CD8-positive, alpha-beta memory T cell (primary cell): Measurements from ENCODE around the gene ERMN. TPM values are rescaled to one million over a fixed set of nuclear protein-coding genes. Genes with fewer than 3 reads are reported as not detected.
"Not testable (repeated sequence)": the region's sequence is repeated elsewhere in the genome, so short reads cannot be mapped to it uniquely, and the experiment has no call there.

ENCODE experiments used
- CTCF ChIA-PET: fragments of 350-600 bp; sonication (Branson Sonifier 250); formaldehyde crosslinking; loops from one replicate; lab custom pipeline; 2021; ENCODE audit warnings: antibody characterized with exemption; lab: Charles Lee
- POLR2A ChIA-PET: fragments of 350-600 bp; sonication (Branson Sonifier 250); formaldehyde crosslinking; loops from one replicate; lab custom pipeline; 2021; ENCODE audit warnings: antibody characterized with exemption; lab: Charles Lee
- DNase-seq, 5 donors: peaks; one replicate each; pipeline versions ENCODE4 v3.0.0 to v3.0.0-alpha.2; 2020 to 2022; ENCODE audit warnings: mixed read lengths in 1 of 5
- H3K27ac ChIP-seq: one replicate; pipeline ENCODE4 v1.7.0; 2013; ENCODE audit warnings: low read depth, mild to moderate bottlenecking, low read length, moderate library complexity
- H3K27me3 ChIP-seq: 2 replicates; pipeline ENCODE4 v1.7.0; 2013; ENCODE audit warnings: low read length, mild to moderate bottlenecking; ENCODE audit not compliant: insufficient read depth, poor library complexity, severe bottlenecking
- H3K36me3 ChIP-seq: 2 replicates; pipeline ENCODE4 v1.7.0; 2013; ENCODE audit warnings: mild to moderate bottlenecking, low read length, moderate library complexity; ENCODE audit not compliant: insufficient read depth
- H3K4me1 ChIP-seq: 2 replicates; pipeline ENCODE4 v1.7.0; 2013; ENCODE audit warnings: mild to moderate bottlenecking, low read length, moderate library complexity; ENCODE audit not compliant: insufficient read depth
- H3K4me3 ChIP-seq: 2 replicates; pipeline ENCODE4 v1.7.0; 2013; ENCODE audit warnings: mild to moderate bottlenecking, low read length
- H3K9me3 ChIP-seq: 2 replicates; pipeline ENCODE4 v1.7.0; 2013; ENCODE audit warnings: mild to moderate bottlenecking, low read length
- H3K27ac Mint-ChIP-seq, 8 donors: one replicate each; pipeline ENCODE4 v1.8.0; 2020 to 2021; ENCODE audit warnings: mixed read lengths in 8 of 8, mild to moderate bottlenecking in 6 of 8, inconsistent platforms in 3 of 8, moderate library complexity in 3 of 8
- H3K27me3 Mint-ChIP-seq, 2 donors: one replicate each; pipeline ENCODE4 v1.8.0; 2020 to 2021; ENCODE audit warnings: mixed read lengths in 2 of 2, mild to moderate bottlenecking in 1 of 2, moderate library complexity in 1 of 2
- H3K36me3 Mint-ChIP-seq, 3 donors: one replicate each; pipeline ENCODE4 v1.8.0; 2020 to 2021; ENCODE audit warnings: mixed read lengths in 3 of 3, inconsistent platforms in 1 of 3, mild to moderate bottlenecking in 1 of 3
- H3K4me1 Mint-ChIP-seq, 3 donors: one replicate each; pipeline ENCODE4 v1.8.0; 2020 to 2021; ENCODE audit warnings: mixed read lengths in 3 of 3, inconsistent platforms in 1 of 3, mild to moderate bottlenecking in 1 of 3
- H3K4me3 Mint-ChIP-seq, 7 donors: one replicate each; pipeline ENCODE4 v1.8.0; 2020 to 2021; ENCODE audit warnings: mixed read lengths in 7 of 7, mild to moderate bottlenecking in 6 of 7, moderate library complexity in 4 of 7, inconsistent platforms in 2 of 7
- H3K9me3 Mint-ChIP-seq, 5 donors: one replicate each; pipeline ENCODE4 v1.8.0; 2020 to 2022; ENCODE audit warnings: mixed read lengths in 5 of 5, mild to moderate bottlenecking in 3 of 5, moderate library complexity in 2 of 5, inconsistent platforms in 1 of 5
- polyA plus RNA-seq: library from polyadenylated mRNA; unstranded; fragments of 300-500 nt; fragmentation: Illumina TruSeq; gene quantifications from one replicate; pipeline ENCODE4 v1.2.3, GENCODE V29; 2021
- total RNA-seq, 2 experiments: library from RNA; stranded (reverse); gene quantifications; one replicate each; pipeline ENCODE4 v1.2.3, GENCODE V29; 2021

ERMN gene
- total and polyA plus RNA-seq, 3 experiments from 2014 or later, result 0.20 to 0.64 (median 0.42) TPM

DNA sequence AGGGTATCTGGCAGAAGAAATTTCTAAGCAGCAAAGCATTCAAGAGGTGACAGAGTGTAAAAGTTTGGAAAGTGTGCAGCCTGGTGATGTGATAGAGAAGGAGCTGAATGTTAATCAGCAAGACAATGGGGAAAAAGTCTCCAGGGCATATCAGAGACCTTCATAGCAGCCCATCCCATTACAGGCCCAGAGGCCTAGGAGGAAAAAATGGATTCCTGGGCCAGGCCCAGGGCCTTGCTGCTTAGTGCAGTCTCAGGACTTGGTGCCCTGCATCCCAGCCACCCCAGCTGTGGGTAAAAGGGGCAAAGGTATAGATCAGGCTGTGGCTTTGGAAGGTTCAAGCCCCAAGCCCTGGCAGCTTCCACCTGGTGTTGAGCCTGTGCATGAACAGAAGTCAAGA, 35.9 kb upstream of the ERMN start:
- ChIA-PET POLR2A (no interaction called here), CTCF (no interaction called here)
- H3K4me1 Mint-ChIP-seq, result peaks cover 28 to 46% (median 43%) of the 10 kb centered on the region in 3 donors

DNA sequence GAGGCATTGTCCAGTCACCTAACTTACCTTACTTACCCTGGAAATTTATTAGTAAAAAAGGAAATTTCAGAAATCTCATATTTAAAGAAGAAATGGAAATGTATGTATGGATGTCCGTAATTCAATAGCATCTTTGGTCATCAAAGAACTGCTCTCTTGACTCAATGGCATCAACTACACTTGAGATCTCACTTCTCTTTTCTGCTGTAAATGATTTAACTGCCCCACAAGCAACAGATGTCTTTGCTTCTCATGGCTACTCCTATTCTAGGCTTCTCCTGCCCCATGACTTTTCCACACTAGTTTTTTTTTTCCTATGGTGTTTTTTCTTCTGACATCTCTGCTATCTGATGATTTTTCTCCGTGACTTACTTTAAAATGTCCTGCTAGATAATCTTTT, 34.0 kb upstream of the ERMN start:
- no peak overlapping the region for H3K4me3 Mint-ChIP-seq
- peaks cover 9% of the 10 kb centered on the region for H3K9me3 ChIP-seq
- no peak overlapping the region for H3K27ac Mint-ChIP-seq
- H3K27ac ChIP-seq, result no peak overlapping the region
- no peak for DNase-seq
- H3K27me3 ChIP-seq, result no peaks in the 10 kb centered on the region
- H3K36me3 Mint-ChIP-seq, result peaks cover 10 to 30% (median 15%) of the 10 kb centered on the region in 3 donors
- H3K36me3 ChIP-seq, result no peaks in the 10 kb centered on the region
- peaks cover 7 to 15% (median 11%) of the 10 kb centered on the region in 5 donors for H3K9me3 Mint-ChIP-seq
- peaks cover 20% of the 10 kb centered on the region for H3K4me1 ChIP-seq
- ChIA-PET CTCF (interaction anchor here (1.4 kb wide), 1 partner anchor 32 kb away, joined by 4 read pairs; no protein-coding TSS in a partner anchor), POLR2A (no interaction called here)
- peaks cover 25 to 46% (median 44%) of the 10 kb centered on the region in 3 donors for H3K4me1 Mint-ChIP-seq
- peaks cover 0 to 2% of the 10 kb centered on the region in 2 donors for H3K27me3 Mint-ChIP-seq
- no peak overlapping the region for H3K4me3 ChIP-seq

More for the DNA sequence above, 35.9 kb upstream of the ERMN start:
- Mint-ChIP-seq H3K27ac (no peak overlapping the region), H3K4me3 (peak overlapping the region in 1 of 7 donors; percentile 7), H3K27me3 (peaks cover 0 to 2% of the 10 kb centered on the region in 2 donors), H3K9me3 (peaks cover 7 to 15% (median 11%) of the 10 kb centered on the region in 5 donors), H3K36me3 (peaks cover 10 to 44% (median 17%) of the 10 kb centered on the region in 3 donors)
- Histone ChIP-seq H3K27me3 (no peaks in the 10 kb centered on the region), H3K4me1 (peaks cover 25% of the 10 kb centered on the region), H3K27ac (no peak overlapping the region), H3K4me3 (no peak overlapping the region), H3K36me3 (no peaks in the 10 kb centered on the region), H3K9me3 (peaks cover 9% of the 10 kb centered on the region)
- no peak for DNase-seq

DNA sequence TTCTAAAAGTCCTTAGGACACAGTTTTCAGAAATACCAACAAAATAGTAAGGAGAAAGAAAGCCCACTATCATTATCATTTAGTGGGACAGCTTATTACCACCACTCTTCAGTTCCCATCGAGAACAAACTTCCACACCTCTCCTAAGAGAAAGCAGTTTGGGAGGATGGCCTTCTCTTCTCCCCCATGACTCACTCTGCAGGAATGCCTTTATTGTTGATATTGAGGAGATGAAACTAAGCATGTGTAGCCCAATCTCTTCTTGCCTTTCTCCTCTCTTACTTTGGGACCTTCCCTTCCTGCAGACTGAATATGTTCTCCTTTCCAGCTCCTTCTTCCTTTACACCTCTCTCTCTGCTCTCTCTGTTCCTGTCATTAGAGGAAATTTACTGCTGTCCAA, 30.0 kb upstream of the ERMN start:
- no peak for DNase-seq
- no peaks in the 10 kb centered on the region for H3K36me3 ChIP-seq
- Mint-ChIP-seq H3K9me3 (no peaks in the 10 kb centered on the region), H3K36me3 (peaks cover 0 to 12% (median 6%) of the 10 kb centered on the region in 3 donors), H3K27ac (peak overlapping the region in 3 of 8 donors; percentile 1 to 75 (median 8)), H3K4me3 (no peak overlapping the region), H3K4me1 (peaks cover 10 to 39% (median 35%) of the 10 kb centered on the region in 3 donors), H3K27me3 (no peaks in the 10 kb centered on the region)
- H3K27me3 ChIP-seq, result no peaks in the 10 kb centered on the region
- ChIA-PET POLR2A (no interaction called here), CTCF (interaction anchor here (1.3 kb wide), 1 partner anchor 10 kb away, joined by 3 read pairs; no protein-coding TSS in a partner anchor)
- H3K4me3 ChIP-seq, result no peak overlapping the region
- H3K4me1 ChIP-seq, result peaks cover 3% of the 10 kb centered on the region
- no peak overlapping the region for H3K27ac ChIP-seq
- H3K9me3 ChIP-seq, result no peaks in the 10 kb centered on the region

DNA sequence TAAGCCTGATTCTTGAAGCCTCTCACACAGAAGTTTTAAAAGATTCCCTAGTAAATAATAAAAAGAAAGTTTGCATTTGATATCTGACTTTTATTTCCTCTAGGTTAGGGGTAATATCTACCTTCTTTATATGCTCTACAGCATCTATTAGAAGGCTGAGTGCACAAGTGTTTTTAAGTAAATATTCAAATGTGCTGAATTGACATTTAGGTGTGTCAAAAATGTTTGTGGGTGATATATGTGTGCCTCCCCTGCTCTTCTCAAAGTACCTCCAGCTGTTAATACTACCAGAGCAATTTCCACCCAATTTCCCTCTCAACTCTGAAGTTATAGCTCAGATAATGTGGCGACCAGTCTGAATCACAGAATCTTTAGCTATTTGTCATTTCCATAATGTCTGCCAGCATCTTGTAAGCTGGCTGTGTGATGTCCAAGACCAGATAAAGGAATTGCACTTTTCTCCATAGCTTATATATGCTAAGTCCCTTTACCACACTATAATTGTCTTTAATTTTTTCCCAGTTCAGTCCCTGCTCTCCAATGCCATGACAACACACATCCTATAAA, 24.4 kb upstream of the ERMN start:
- POLR2A ChIA-PET, result interaction anchor here (0.6 kb wide), 1 partner anchor 88 kb away, joined by 7 read pairs; no protein-coding TSS in a partner anchor
- H3K4me1 Mint-ChIP-seq, result peaks cover 15 to 44% (median 40%) of the 10 kb centered on the region in 3 donors
- H3K4me3 Mint-ChIP-seq, result no peak overlapping the region
- peak overlapping the region in 1 of 8 donors; percentile 24 for H3K27ac Mint-ChIP-seq
- no peak for DNase-seq
- H3K36me3 ChIP-seq, result no peaks in the 10 kb centered on the region
- H3K4me3 ChIP-seq, result no peak overlapping the region
- H3K9me3 ChIP-seq, result no peaks in the 10 kb centered on the region
- H3K36me3 Mint-ChIP-seq, result peaks cover 5 to 18% (median 11%) of the 10 kb centered on the region in 3 donors
- CTCF ChIA-PET, result interaction anchor here (1.0 to 2.5 kb wide), 4 partner anchors 14 to 116 kb away, joined by 3 to 16 read pairs (median 6); no protein-coding TSS in a partner anchor
- H3K27me3 Mint-ChIP-seq, result no peaks in the 10 kb centered on the region
- no peaks in the 10 kb centered on the region for H3K4me1 ChIP-seq
- H3K27me3 ChIP-seq, result no peaks in the 10 kb centered on the region
- no peak overlapping the region for H3K27ac ChIP-seq
- peaks cover 0 to 6% (median 4%) of the 10 kb centered on the region in 5 donors for H3K9me3 Mint-ChIP-seq

GRCh38 chr2:157348291-157348921, 22.8 kb upstream of the ERMN start:
- no peaks in the 10 kb centered on the region for H3K36me3 ChIP-seq
- Mint-ChIP-seq H3K36me3 (peaks cover 17 to 34% (median 22%) of the 10 kb centered on the region in 3 donors), H3K9me3 (peaks cover 12 to 22% (median 19%) of the 10 kb centered on the region in 5 donors), H3K4me3 (no peak overlapping the region), H3K27ac (peak overlapping the region in 3 of 8 donors; percentile 2 to 42 (median 38)), H3K4me1 (peaks cover 17 to 36% (median 33%) of the 10 kb centered on the region in 3 donors), H3K27me3 (peaks cover 0 to 2% of the 10 kb centered on the region in 2 donors)
- H3K27me3 ChIP-seq, result no peaks in the 10 kb centered on the region
- no peak for DNase-seq
- no peak overlapping the region for H3K27ac ChIP-seq
- ChIA-PET CTCF (interaction anchor here (2.5 kb wide), 1 partner anchor 12 kb away, joined by 9 read pairs; no protein-coding TSS in a partner anchor), POLR2A (no interaction called here)
- H3K4me3 ChIP-seq, result no peak overlapping the region
- no peaks in the 10 kb centered on the region for H3K4me1 ChIP-seq
- no peaks in the 10 kb centered on the region for H3K9me3 ChIP-seq

GRCh38 chr2:157345647-157346389, 20.2 kb upstream of the ERMN start:
- H3K27ac Mint-ChIP-seq, result no peak overlapping the region
- Histone ChIP-seq H3K27ac (no peak overlapping the region), H3K27me3 (no peaks in the 10 kb centered on the region), H3K36me3 (no peaks in the 10 kb centered on the region), H3K4me3 (no peak overlapping the region), H3K9me3 (no peaks in the 10 kb centered on the region), H3K4me1 (no peaks in the 10 kb centered on the region)
- H3K4me1 Mint-ChIP-seq, result peaks cover 16 to 29% (median 26%) of the 10 kb centered on the region in 3 donors
- H3K36me3 Mint-ChIP-seq, result peaks cover 36 to 57% (median 40%) of the 10 kb centered on the region in 3 donors
- H3K27me3 Mint-ChIP-seq, result peaks cover 0 to 2% of the 10 kb centered on the region in 2 donors
- no peak overlapping the region for H3K4me3 Mint-ChIP-seq
- POLR2A ChIA-PET, result no interaction called here
- CTCF ChIA-PET, result interaction anchor here (0.9 to 2.7 kb wide), 4 partner anchors 10 to 58 kb away, joined by 3 to 24 read pairs (median 5); partner anchors contain the start of gene ERMN
- H3K9me3 Mint-ChIP-seq, result peaks cover 16 to 40% (median 33%) of the 10 kb centered on the region in 5 donors
- DNase-seq, result no peak

- CTCF ChIA-PET, result interaction anchor here (1.0 to 1.3 kb wide), 2 partner anchors 9 to 14 kb away, joined by 3 read pairs; no protein-coding TSS in a partner anchor
- DNase-seq, result not testable (repeated sequence)
- peaks cover 34 to 58% (median 42%) of the 10 kb centered on the region in 3 donors for H3K36me3 Mint-ChIP-seq
Measured at GRCh38 chr2:157341381-157341780, 15.8 kb upstream of the ERMN start.

More at GRCh38 chr2:157341381-157341780, 15.8 kb upstream of the ERMN start:
- peaks cover 10 to 29% (median 19%) of the 10 kb centered on the region in 3 donors for H3K4me1 Mint-ChIP-seq
- H3K36me3 ChIP-seq, H3K27me3 Mint-ChIP-seq, H3K4me3 ChIP-seq, H3K4me1 ChIP-seq, H3K9me3 ChIP-seq, H3K4me3 Mint-ChIP-seq, H3K27ac ChIP-seq, H3K27me3 ChIP-seq, POLR2A ChIA-PET: not testable (repeated sequence)
- peak overlapping the region in 1 of 8 donors; percentile 13 for H3K27ac Mint-ChIP-seq
- peaks cover 16 to 40% (median 33%) of the 10 kb centered on the region in 5 donors for H3K9me3 Mint-ChIP-seq
